Esophagus muscularis mucosa (tissue), 4 donors: ENCODE data around the gene METAP2.

Experiments used
- CTCF ChIP-seq, 3 experiments: fragments of 200-600 bp in 2 of 3; fragments of 450-650 bp in 1 of 3; sonication (generic) in 2 of 3; IDR thresholded peaks; one replicate each; pipeline ENCODE4 v1.5.1; 2017 to 2019; ENCODE audit warnings: antibody characterized with exemption in 3 of 3, mild to moderate bottlenecking in 2 of 3, moderate library complexity in 1 of 3
- EP300 ChIP-seq: sonication (generic); formaldehyde crosslinking; IDR thresholded peaks from one replicate; pipeline ENCODE4 v1.6.1; 2017; ENCODE audit warnings: antibody characterized with exemption
- POLR2A ChIP-seq: fragments of 450-650 bp; IDR thresholded peaks from one replicate; pipeline ENCODE4 v1.6.1; 2017; ENCODE audit warnings: antibody characterized with exemption, moderate library complexity, mild to moderate bottlenecking, low read depth
- POLR2AphosphoS5 ChIP-seq, 2 donors: sonication (generic); formaldehyde crosslinking; IDR thresholded peaks; one replicate each; pipeline ENCODE4 v1.6.1; 2017; ENCODE audit warnings: antibody characterized with exemption in 2 of 2

GRCh38 chr12:95473884-95474659, at the start of gene METAP2:
- TF ChIP-seq CTCF (IDR thresholded peaks at IDR 0.05) (no peak), POLR2A (peak; percentile 74), EP300 (no peak), POLR2AphosphoS5 (IDR thresholded peaks at IDR 0.05) (peak; percentile 97)
